Measurements from ENCODE around the gene PCDH8.
A peak's percentile ranks its signal among the peaks of the same experiment; 100 is the strongest.

Gene PCDH8

GRCh38 chr13:52848455-52849195 is at the start of gene PCDH8:
Gene PCDH8, minus strand, starts transcription at chr13:52848640. Its CDS starts 204 bp downstream, at chr13:52848436.
- peak; percentile 21 for DNase-seq
- no peak for ATAC-seq

DNA sequence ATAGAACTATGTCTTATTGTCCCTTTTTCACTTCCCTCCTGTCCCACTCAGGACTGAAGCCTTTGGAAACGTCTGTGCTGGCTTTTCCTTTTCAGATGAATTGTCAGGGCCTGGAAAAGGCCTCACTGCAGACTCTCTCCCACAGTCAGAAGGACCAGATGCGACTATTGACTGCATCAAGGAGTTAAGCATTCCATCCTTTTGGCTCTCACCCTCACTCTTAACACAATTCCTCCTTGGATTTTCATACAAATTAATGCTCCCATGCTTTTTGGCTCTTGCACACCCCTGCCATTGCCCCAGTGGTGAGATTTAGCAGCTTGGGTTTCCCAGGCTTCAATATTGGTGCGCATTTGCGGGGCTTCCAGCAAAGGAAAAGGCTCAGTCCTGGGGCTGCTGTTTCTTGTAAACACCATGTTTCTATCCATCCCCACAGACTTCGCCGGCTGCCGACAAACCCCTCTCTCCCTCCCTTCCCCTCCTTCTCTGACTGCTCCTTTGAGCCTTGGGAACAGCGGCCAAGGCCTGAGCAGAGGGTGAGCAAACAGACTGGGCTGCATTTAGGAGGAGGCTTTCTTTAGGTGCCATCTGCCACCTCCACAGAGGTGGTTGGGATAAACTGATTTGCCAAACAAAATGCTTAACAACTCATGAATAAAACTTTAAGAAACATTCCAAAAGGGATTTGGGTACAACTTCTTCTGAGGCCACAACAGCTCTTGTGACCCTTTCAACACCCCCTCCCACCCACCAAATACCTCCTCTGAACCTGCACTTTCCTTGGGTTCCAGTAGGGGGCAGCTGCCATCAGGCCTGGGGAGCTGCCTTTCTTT is 48.6 kb upstream of the PCDH8 start:
- DNase-seq (no peak), ATAC-seq (no peak)

DNA sequence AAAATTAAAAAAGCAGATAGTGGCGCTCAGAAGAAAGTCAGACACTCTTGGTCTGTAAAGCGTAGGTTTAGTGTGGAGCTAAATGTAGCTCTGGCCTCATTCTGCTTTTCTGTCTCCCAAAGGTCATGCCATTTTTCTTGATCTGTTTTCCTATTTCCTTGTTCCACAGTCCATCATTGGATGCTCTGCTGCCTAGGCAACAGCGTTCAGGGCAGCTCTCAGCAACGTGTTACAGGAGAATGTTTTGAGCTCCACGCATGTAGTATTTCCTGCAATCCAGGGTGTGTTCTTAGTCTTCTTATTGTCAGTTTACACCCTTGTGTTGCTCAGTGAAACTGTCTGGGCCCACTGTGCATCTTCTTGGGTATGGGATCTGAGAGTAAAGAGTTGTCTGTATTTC is 46.0 kb upstream of the PCDH8 start:
- no peak for DNase-seq
- ATAC-seq = no peak

GRCh38 chr13:52892925-52893324 is 44.5 kb upstream of the PCDH8 start:
- DNase-seq (no peak), ATAC-seq (no peak)

DNA sequence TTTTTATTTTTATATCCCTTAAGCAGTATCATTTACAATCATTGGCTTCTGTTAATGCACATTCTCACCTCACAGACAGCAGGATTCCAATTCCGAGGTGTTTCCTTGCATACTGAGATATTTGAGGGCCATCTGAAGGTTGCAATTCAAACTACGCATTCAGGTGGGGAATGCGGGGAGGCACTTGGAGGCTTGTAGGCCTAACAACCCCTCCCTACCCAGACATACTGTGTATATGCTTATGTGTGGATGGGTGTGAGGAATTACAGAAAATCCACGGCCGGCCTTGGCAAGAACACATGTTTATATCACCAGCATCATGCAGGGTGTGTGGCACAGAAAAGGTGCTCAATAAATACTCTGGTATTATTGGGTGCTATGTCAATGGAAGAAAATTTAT is 43.3 kb upstream of the PCDH8 start:
- DNase-seq (no peak), ATAC-seq (no peak)

DNA sequence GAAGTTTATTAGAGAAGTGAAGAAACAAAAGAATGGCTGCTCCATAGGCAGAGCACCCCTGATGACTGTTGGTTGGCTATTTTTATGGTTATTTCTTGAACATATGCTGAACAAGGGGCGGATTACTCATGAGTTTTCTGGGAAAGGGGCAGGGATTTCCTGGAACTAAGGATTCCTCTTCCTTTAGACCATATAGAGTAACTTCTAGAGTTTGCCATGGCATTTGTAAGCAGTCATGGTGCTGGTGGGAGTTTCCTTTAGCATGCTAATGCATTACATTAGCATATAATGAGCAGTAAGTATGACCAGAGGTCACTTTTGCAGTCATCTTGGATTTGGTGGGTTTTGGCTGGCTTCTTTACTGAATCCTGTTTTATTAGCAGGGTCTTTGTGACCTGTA is 38.7 kb upstream of the PCDH8 start:
- no peak for ATAC-seq
- no peak for DNase-seq

- no peak for ATAC-seq
Observed at GRCh38 chr13:52885141-52885540, 36.7 kb upstream of the PCDH8 start.

DNA sequence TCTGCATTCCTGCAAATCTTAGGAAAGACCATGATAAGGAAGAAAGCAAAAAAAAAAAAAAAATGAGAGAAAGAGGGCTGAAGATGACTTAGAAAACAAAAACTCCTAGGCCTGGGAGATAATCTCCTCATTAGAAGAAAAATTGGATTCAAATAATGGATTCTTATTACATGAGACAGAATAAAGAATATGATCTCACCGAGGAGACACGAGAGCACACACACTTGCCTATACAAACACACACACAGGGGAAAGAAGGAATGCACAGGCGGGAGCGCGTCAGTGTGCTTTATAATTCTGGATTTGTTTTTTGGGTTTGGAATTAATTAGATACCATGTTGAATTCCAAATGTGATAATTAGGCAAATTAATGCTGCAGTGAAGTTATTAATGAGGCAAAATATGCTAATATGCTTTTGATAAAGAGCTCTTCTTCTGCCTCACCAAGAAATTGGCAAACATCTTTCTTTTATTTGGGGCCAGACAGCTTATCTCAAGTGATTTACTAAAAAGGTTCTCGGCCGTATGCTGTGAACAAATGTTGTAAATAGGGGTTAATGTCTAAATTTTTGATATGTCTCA is 36.1 kb upstream of the PCDH8 start:
- no peak for ATAC-seq
- DNase-seq = no peak

More at GRCh38 chr13:52885141-52885540, 36.7 kb upstream of the PCDH8 start:
- DNase-seq = no peak

GRCh38 chr13:52882785-52883184 is 34.3 kb upstream of the PCDH8 start:
- ATAC-seq = no peak
- no peak for DNase-seq

- DNase-seq = no peak
- ATAC-seq = no peak
Observed at GRCh38 chr13:52879950-52880741, 31.7 kb upstream of the PCDH8 start.

DNA sequence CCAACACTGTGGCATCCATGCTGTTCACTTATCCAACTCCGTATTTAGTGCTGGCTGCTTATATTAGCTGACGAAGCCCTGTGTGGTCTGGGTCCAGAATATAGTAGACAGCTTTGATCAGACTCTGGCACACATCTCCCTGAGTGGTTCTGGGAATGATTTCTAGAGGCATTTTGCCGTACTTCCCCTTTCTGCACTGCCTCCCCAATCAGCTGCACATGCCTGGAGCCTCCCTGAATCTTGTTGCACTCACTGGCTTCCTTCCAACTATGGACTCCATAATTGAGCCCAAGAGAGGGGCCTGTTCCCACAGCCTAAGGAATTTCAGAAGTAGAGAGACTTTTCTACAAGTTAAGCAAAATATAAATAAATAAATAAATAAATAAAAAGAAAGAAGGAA is 30.4 kb upstream of the PCDH8 start:
- ATAC-seq (no peak), DNase-seq (no peak)

DNA sequence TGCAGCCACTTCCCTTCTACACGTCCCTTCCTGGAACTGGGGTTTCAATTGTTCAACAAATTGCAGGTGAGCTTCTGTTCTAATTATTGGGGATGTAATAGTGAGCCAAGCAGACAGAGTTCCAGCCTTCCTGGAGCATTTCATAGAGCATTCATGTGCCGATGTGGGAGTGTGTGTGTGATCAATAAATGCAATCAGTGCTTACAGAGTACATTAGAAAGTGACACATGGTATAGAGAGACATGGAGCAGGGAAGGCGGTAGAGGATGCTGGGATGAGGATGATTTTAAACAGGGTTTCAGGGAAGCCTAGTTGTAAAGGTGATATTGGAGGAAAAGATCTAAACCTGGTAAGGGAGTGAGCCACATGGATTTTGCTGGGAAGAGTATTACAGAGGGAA is 21.7 kb upstream of the PCDH8 start:
- DNase-seq = no peak

GRCh38 chr13:52869621-52870020 is 21.2 kb upstream of the PCDH8 start:
- ATAC-seq (no peak), DNase-seq (no peak)

More for the DNA sequence above, 21.7 kb upstream of the PCDH8 start:
- no peak for ATAC-seq

GRCh38 chr13:52869050-52869449 is 20.6 kb upstream of the PCDH8 start:
- DNase-seq (no peak), ATAC-seq (no peak)

DNA sequence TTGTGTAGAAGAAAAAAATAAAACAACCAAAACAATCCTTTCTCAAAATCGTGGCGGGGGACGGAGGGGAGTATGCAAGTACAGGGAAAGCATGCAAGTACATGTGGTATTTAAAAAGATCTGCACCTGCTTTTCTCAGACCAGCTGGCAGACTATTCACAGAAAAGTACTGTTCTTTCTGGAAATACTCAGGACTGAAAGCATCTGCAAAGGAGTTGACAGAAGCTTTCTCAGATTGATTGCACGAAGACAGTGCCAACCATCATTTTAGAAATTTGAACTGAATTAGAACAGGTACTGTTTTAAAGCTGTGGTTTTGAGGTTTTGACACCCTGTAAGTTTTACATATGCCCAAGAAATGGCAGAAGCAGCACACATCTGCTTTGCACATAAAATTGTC is 19.8 kb upstream of the PCDH8 start:
- DNase-seq = no peak
- no peak for ATAC-seq

DNA sequence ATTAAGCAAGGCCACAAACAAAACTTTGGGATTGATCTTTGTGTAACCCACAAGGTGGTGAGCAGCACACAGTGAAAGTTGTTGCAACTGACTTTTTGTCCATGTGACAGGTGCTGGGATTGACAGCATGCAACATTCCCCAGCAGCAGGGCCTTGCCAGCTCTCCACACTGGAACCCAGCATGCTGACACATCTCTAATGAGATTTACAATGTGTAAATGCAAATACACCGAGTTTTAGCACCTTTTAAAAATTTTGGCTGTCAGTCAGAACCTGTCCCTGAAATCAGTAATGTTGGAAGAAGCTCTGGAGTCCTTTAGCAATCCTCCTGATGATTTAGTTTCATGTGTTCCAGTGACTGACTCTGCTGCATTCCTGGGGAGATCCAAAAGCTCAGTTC is 16.5 kb upstream of the PCDH8 start:
- no peak for DNase-seq
- no peak for ATAC-seq

- no peak for ATAC-seq
- peak; percentile 10 for DNase-seq
Observed at GRCh38 chr13:52862358-52863206, 14.1 kb upstream of the PCDH8 start.

DNA sequence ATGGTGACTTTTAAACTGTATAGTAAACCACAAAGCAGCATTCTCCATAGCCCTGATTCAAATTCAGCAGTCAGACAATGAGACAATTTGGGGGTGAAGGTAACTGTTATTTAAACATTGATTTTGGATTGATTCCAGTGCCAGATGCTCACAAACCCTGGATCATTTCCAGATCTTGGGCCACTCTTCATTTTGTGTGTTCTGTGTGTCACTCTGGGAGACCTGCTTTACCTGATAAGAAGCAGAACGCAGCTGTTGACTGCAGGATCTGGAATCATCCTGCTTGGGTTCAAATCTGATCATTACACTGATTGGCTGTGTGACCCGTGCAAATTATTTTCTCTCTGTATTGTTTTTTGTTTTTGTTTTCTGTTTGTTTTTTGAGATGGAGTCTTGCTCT is 4.0 kb upstream of the PCDH8 start:
- no peak for ATAC-seq
- no peak for DNase-seq

DNA sequence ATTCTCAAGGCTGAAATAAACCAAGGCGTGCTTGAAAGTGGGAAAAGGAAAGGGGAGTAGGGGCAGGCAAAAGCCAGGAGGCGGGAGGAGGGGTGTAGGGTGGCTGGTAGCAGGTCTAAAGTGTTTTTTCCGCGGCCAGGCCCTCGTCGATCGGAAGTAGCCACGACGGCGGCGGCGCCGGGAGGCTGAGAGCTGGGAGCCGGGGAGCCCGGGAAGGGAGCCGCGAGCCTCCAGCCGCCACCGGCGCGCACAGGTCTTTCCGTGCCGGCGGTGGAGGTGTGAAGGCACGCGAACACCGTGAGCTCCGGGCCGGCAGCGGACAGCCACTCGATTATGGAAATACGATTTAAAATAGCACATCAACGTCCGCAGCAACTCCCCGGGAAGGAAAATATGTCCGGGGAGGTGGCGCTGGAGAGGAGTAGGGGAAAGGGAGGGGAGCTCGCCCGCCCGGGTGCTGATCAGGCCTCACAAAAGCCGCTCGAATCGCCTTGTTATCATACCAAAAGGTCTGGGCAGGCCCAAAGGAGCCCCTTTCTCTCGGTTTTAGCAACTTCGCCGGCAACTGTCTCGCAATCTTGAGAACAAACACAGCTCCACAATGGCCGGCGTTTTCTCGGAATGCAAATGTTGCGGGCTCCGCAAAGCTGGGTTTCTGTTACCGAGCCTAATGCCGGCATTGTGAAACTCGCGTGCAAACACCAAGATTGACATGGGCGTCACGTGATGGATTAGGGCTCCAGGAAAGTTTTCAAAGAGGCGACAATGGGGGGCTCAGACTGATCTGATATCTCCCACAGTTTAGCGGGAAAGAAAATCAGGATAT is 2.9 kb upstream of the PCDH8 start:
- DNase-seq (peak; percentile 19), ATAC-seq (no peak)

DNA sequence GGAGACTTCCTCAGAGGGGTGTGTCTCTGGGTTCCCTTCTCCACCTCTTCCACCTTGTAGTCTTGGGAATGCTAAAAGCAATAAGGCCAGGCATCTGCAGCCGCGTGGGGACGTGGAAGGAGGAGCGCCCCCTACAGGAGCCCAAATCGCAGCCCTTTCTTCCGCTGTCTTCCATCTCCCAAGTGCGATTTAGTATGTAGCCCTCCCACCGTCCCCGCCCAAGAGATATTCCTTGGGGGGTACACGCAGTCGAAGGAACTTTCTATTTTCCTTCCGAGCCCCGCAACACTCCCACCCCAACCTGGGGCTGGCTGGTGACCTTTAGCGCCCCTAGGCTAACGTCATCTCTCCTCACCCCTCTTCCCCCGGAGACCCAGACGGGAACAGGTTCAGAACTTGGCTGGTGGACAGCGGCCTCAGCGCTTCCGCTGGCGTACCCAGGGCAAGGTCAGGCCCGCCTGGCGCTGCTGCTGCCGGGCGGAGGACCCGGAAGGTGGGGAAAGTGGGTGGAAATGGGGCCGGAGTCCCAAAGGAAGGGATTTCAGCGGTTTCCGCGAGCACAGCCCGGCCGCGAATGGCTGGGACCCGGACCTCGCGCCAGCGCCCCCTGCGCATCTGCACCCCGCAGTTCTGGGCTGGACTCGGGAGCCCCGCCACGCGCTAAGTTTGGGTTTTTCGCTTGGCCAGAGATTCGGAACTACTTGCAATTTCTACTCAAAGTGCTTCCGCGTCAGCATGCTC is 2.1 kb upstream of the PCDH8 start:
- peak; percentile 61 for DNase-seq
- ATAC-seq = peak; percentile 55

All from stimulated activated naive CD8-positive, alpha-beta T cell treated with anti-CD3 and anti-CD28 coated beads, Interleukin-15, Interleukin-2, amounts not matched to agents 100 U/mL and 50 U/mL, for 24 hours (primary cell).